HG03457 (cell line): Measurements from ENCODE around the gene DDIT4.
"Not testable (repeated sequence)": the region's sequence is repeated elsewhere in the genome, so short reads cannot be mapped to it uniquely, and the experiment has no call there.

ENCODE experiments used
- ATAC-seq: cut with Tn5 transposase; IDR thresholded peaks from one replicate; pipeline ENCODE4 v1.9.1; 2021; ENCODE audit warnings: moderate number of reproducible peaks; ENCODE audit not compliant: unreplicated experiment

The DDIT4 gene

DNA sequence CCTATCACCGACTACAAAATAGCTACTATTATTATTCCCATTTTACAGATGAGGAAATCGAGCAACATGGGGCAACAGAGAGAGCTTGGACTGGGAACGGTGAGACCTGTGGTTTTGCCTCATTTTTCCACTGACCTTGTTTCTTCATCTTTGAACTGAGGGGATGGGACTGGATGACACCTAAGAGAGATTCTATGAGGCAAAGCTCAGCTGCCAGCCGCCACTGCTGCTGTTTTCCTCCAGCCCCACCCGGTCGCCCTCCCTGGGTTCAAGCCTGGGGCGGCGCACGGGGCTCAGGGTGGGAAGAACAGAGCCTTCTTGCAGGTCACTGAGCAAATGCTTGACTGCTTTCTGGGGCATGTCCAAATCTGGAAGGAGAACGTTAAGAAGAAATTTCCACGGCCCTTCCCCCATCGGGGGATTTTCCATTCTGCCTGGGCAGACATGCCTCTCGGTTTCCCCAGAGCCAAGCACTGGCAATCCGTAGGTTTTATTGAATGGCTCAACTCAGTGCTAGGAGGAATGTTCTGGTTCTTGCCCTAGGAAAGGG lies 12.3 kb downstream of the DDIT4 start:
- ATAC-seq = no peak

DNA sequence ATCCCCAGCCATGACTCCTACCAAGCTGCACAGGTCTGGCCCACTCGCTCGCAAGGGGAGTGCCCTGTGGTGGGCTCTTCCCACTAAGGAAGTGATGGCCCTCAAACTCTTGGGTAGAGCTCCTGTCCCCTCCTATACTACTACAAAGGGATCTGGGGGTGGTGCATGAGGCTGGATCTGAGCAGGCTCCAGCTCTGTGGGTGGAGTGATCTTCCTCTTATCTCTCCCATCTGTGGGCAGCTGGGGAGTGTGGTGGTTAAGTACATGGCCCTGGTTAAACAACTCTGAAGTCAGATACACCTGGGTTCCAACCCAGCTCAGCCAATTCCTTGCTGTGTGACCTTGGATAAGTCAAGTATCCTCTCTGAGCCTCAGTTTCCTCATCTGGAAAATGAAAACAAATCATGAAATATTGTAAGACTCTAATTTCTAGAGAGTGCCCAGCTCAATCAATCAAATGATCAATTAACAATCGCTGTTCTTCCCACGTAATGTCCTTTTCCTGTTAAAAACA lies 17.4 kb downstream of the DDIT4 start:
- ATAC-seq = no peak

DNA sequence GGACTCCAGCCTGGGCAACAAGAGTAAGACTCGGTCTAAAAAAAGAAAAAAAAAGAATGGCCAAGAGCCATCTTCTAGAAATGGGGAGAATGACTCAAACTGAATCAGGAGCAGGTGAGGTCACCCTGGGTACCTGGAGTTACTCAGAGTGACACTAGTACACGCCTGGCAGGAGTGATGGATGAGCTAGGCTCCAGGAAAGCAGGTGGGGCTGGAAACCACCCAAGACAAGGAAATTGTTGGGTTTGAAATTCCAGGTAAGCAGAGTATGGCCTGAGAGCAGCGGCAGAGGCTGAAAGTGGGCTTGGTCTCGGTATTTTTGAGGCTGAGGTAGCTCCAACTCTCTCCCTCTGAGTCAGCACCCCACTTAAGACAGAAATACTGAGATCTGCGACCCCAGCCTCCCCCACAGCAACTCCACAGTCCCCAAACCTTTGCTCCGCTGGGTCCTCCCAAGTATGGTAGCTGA lies 18.5 kb downstream of the DDIT4 start:
- ATAC-seq = no peak

DNA sequence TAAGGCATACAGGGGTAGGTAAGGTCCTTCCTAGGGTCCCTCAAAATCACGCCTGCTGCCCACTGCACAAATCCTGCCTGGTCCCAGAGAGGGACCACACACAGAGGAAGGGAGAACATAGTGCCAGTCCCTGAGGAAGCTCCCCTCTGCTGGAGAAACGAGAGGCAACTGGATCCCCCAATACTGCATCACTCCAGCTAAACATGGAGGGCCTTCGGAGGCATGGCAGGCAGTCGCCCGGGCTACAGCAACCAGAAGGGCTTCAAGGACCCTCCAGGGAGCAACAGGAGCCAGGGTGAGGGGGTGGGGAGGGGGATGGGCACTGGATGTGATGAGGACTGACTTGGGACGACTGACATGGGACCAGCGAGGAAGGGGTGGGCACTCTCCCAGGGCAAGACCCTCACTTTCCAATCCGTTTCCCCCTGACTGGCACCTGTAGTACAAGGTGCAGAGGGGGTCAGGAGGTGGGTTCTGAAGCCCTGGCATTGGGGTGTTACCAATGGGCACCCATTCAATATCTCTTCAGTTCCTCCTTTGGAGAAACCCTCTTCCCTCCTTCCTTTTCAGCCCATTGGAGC lies 21.7 kb downstream of the DDIT4 start:
- ATAC-seq = no peak

DNA sequence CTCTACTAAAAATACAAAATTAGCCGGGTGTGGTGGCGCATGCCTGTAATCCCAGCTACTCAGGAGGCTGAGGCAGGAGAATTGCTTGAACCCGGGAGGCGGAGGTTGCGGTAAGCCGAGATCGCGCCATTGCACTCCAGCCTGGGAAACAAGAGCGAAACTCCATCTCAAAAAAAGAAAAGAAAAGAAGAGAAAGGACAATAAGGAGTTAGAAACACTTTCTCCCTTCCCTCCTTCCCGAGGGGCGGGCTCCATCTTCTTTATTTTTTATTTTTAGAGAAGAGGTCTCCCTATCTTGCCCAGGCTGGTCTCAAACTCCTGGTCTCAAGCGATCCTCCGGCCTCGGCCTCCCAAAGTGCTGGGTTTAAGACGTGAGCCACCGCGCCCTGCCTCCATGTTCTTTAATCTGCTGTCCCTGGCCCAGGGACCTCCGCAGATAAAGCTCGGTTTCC lies 23.1 kb downstream of the DDIT4 start:
- ATAC-seq = not testable (repeated sequence)

DNA sequence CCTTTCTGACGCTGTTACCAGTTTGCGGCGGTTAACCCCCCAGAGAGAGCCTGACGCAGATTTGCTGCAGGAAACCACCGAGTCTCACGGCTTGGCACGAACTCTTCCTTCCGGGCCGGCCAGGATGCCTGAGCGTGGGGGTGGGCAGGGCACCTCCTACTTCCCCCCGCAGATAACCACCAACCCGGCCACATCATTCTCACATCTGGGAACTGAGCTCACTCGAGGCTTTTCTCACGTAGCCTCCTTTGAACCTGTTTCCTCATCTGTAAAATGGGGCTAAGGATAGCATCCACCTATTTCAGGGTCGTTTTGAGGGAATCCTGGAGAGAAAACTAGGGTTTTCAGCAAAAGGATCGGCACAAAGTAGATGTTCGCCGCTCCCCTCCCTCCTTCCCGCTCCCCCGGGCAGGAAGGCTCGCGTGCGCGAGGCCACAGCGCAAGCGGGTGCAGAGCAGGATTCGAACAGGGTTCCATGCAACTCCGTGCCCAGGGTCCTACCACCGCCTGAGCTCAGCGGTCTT lies 23.6 kb downstream of the DDIT4 start:
- ATAC-seq = peak; percentile 35

DNA sequence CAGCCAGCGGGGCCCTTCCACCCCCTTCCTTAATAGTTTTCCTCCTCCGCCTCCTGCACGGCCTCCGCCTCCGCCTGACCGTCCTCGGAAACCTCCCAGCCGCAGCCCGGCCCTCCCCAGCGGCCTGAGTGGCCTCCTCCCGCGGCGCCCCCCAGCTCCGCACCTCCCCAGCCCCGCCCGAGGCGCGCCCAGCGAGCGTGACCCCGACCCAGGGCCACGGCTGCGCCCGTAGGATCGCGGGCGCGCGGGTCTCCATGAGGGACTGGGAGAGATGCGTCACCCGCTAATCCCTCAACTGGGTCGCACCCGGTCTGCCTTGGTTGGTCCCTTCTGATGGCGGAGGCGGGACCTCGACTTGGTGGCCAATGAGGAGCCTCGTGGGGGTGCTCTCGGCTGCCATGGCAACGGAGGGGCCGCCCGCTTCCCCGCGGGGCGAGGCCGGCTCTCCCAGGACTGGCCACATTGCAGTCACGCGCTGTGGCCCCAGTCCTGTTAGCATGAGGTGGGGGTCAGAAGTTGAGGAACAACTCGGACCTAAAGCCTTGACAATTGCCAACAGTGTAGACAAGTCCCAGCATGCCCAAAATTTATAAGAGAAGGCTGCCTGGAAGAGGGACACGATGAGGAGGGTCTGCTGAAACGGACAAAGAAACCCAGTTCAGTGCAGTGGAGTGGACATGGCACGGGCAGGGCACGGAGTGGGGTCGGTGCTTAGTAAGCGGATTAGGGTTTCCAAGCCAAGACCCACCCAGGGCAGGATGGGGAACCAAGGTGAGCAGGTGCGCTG lies 24.3 kb downstream of the DDIT4 start:
- peak; percentile 64 for ATAC-seq

DNA sequence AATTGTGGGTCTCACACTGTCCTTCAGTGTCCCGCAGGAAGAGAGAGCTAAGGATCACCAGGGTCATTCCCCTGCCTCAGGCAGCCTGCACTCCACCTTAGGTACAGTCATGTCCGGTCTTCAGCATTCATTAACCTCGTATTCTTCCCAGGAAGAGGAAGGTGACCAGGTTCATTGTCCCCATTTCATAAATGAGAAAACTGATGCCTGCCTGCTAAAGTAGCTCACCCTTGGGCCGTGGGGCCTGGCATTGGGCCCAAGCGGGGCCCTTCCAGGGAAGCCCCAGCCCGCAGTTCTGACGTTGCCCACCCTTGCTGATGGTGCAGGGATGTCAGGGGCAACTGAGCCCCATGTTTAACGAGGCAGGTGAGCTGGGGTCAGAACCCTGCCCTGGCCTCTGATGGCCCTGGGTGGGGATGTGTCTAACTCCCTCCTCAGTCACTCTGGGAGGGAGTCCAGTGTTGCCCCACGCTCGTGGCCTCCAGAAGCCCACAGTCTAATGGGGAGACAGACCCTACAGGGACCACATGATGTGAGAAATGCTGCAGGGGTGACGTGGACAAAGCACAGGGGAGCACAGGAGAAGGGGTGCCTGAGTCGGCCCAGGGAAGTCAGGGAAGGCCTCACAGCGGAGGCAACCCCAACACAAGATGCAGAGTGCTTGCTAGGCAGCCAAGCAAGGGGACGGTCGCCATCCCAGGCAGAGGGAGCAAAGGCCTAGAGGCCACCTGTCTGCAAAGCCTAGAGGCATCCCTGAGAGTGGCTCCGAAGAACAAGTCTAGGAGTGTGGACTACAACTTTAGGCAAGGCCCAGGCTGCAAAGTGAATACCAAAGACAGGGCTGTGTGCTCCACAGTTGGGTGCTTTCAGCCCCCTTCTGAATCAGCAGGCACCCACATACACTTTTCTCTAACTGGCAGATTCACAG lies 25.1 kb downstream of the DDIT4 start:
- ATAC-seq = no peak

DNA sequence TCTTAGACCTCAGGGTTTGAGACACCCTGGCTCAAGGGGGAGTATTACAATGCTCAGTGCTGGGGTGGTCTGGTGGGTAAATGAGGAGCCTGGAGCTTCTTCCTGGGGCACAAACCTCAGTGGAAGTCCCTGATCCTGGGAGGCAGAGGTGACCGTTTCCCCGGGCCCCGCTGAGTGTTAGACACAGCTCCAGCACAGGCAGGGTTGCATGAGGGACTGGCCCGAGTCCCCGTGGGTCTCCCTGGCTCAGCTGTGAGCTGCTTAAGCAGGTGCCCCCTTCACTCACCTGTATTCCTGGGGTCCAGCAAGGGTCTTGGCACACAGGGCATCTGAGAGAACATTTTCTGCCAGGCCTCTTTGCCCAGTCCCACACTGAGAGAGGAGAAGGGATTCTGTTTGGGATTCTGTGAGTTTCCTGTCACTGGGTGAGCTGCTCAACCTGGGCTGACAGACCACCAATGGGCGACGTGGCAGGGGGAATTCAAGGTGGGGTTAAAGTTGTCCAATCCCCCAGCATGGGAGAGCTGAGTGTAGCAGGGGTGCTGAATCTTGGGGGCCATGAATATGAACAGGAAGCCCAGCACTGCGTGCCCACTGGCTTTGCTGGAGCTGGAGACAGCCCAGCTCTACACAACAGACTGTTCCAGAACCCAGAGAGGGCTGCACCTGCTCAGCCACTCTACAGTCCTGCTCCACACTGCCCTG lies 29.9 kb downstream of the DDIT4 start:
- ATAC-seq = no peak

DNA sequence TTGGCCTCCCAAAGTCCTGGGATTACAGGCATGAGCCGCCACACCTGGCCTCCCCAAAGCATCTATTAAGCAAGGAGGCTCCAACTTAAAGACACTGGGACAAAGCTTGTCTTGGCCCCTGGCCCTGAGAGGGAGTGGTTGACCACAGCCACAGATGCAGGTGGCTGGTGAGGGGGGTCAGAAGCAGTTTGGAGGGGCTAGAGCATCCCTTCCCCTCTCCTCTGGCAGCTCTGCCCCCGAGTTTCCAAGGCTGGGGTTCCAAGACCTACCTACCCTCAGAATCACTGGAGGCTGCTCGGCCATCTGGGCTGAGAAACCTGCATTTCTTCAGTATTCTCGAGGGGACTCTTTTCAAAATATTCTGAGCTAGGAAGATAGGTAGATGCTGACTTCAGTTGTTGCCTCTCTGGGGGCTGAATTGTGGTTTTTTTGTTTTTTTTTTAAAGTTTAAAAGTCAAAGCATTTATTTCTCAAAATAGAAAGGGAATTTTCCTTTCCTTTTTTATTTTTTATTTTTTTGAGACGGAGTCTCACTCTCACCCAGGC lies 32.6 kb downstream of the DDIT4 start:
- ATAC-seq = no peak

DNA sequence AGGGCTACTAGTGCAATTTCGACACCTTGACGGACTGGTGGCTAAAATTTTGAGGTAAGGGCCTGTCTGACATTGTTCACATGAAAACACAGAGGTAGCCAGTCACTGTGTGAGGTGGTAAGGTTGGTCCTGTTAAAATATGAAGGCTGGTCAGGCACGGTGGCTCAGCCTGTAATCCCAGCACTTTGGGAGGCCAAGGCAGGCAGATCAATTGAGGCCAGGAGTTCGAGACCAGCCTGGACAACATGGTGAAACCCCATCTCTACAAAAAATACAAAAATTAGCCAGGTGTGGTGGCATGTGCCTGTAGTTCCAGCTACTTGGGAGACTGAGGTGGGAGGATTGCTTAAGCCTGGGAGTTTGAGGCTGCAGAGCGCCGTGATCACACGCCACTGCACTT lies 34.0 kb downstream of the DDIT4 start:
- not testable (repeated sequence) for ATAC-seq

DNA sequence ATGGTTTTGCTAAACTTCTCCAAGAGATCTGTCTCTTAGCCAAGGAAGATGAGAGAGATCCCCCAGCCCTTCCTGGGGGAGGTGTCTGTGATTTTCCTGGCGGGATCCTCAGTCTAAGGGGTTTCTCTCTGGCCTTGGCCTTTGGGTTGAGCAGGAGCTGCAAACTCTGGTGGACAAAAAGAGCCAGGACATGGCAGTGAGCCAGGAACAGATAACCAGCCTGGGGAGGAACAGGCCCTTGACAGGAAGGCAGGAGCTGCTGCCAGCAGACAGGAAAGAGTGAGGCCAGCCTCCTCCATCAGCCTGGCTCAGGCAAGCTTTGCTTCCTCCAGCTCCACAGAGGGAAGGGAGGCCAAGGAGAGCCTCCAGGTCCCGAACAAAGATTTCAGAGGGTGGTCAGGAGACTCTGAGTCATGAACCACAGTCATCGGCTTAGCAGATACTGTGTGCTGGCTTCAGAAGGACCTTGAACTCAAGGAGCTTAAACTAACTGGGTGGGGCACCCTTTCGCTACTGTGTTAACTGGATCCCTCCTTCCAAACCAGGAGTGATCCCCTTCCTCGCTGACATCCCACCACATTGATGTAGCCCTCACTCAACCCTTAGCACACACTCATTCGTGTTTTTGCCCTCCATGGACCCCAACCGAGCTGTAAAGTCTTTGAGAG lies 34.7 kb downstream of the DDIT4 start:
- no peak for ATAC-seq

DNA sequence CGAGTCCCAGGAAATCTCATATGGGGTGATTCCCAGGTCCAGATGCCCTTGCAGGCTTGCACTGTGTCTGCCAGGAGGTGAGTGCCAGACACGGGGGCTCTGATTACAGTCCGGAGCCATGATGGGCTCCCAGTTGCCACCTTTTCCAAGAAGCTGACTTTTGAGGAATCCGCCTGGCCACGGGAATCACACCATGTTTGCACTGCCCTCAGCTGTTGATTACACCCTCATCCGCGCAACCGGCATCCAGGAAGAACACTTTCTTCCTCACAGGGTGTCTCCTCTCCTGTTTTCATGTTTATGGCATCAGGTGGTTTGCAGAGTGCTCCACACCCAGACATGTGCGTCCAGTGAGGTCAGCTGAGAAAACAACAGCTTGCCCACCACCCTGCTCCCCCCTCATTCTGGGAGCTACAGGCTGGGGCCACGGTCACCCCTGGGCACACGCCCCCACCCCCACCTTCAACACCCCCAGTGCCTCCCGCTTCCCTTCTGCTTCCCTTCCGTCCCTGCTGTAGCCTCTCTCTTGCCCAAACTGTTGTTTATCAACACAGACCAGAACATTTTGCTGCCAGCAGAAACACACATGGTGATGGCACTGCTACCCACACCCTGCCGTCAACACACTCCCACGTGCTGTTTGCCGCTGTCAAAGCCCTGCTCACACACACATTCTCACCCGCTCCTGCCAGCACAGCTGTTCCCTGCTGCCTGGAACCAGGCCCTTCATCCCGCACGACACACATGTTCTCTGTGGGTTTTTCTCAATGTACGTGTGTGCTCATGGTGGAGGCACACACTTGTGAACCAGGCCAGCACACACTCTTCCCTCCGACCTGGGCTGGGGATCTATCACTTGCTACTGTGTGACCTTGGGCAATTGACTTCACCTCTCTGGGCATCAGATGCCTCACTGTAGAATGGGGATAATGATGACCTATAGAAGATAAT lies 35.8 kb downstream of the DDIT4 start:
- no peak for ATAC-seq

DNA sequence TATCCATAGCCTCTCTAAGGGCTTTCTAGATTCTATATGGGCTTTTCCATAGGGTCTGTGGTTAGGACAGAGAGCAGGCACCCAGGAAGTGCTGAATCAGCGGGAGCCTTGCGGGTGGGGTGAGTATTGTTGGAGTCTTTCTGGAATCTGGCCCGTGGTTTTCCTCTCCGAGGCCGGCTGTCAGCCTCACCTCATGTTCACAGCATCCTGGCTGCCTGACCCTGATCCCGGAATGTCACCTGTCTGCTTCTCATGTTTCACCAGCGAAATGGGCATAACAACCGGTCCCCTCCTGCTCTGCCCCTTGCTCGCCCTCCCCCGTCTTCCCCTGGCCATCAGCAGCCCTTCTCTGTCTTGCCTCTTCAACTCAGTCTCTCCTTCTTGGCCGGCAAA lies 36.5 kb downstream of the DDIT4 start:
- no peak for ATAC-seq

DNA sequence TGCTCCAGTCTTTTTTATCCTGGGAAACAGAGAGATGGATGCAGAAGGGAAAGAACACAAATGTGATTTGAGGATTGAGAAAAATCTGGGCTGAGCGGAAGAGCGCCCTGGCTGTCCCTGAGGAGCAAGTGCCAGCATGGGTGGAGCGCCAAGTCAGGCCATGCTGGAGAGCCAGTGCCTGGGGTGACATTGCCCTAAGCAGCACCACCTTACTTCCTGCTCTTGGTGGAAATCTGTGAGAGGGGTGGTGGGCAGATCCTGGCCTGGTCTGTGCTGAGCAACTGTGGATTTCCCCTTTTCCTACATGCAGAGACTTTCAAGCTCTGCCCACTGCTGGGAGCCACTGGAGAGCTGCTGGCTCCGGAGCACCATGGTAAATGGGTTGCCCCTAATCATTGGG lies 36.9 kb downstream of the DDIT4 start:
- ATAC-seq = no peak

DNA sequence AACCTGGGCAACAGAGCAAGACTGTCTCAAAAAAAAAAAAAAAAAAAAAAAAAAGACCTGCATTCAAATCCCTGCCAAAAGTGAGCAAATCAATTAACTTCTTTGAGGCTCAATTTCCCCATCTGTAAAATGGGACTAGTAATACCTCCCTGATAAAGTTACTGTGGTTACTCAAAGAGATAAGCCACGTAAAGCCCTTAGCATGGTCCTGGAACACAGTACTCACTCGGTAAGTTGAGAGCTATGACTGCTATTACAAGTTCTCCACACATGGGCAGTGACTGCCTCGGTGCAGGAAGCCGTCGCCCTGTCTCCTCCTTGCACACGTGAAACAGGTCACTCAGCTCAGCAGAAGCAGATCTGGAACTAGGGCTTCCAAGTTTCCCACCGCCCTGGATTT lies 37.9 kb downstream of the DDIT4 start:
- no peak for ATAC-seq

DNA sequence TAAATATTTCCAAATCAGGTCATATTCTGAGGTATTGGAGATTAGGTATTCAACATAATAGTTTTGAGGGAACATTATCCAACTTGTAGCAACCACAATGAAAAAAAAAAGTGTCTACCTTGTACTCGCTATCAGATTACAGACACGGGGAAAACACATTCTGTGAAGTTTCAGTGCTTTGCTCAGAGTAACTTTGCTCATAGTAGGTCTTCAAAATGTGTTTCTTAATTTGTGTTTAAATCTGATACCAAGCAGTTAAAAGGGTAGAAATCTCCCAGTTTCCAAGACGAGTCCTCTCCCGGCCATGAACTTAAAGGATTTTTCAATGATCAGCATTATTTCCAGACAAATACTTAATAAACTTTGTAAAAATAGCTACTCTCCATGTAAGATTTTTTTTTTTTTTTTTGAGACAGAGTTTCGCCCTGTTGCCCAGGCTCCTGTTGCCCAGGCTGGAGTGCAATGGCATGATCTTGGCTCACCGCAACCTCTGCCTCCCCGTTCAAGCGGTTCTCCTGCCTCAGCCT lies 39.2 kb downstream of the DDIT4 start:
- ATAC-seq = no peak

DNA sequence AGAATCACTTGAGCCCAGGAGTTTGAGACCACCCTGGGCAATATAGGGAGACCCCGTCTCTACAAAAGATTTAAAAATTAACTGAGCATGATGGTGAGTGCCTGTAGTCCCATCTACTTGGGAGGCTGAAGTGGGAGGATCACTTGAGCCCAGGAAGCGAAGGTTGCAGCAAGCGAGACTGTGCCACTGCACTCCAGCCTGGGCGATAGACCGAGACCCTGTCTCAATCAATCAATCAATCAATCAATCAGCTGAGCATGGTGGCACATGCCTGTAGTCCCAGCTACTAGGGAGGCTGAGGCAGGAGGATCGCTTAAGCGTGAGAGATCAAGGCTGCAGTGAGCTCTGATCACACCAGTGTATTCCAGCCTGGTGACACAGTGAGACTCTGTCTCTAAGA lies 40.5 kb downstream of the DDIT4 start:
- ATAC-seq = no peak
